K562 treated with DMSO at 1 percent for 4 hours (cell line): ENCODE results near the gene DCLK2. TPM values are rescaled to one million over a fixed set of nuclear protein-coding genes. Genes with fewer than 3 reads are reported as not detected.

Source experiments
- total RNA-seq: library from RNA; unstranded; fragments of 300-600 nt; gene quantifications from 2 replicates; pipeline ENCODE4 v1.2.3, GENCODE V29; 2022; ENCODE audit not compliant: insufficient read depth

The DCLK2 gene
- not detected in 2 replicates for total RNA-seq

DNA sequence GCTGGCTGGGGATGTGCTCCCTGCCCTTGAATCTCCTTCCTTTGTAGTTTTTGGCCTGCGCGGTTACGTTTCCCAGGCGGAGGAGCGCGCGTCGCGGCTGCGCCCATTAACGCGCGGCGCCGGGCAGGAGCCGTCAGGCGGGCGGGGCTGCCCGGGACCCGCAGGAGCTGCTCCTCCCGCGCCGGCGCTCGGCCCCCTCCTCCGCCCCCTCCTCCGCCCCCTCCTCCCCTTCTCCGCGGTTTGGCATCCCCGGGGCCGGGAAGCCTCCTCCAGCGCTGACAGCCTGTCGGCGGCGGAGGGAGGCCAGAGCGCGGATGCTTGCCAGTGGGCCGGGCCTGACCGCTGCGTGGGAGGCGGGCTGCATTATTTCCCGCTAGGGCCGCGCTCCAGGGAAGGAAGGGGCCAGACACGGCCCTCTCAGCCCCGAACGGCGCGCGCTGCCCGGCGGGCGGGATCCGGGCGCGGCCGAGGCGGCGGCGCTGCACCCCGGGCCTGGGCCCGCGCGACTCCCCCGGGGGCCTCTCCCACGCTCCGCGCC lies at the start of gene DCLK2:
TSS of gene DCLK2 (plus strand) at position 405 of the 538 bp plus-strand sequence. CDS start 583 bp downstream, outside the sequence.

